HepG2 (cell line): ENCODE measurements around the gene SPINK5.

Experiments used
- BHLHE40 ChIP-seq: IDR thresholded peaks from 2 replicates; pipeline ENCODE4 v1.6.1; 2011; ENCODE audit warnings: low read length, improper control_type of control experiment
- JUN ChIP-seq: sonication (generic); formaldehyde crosslinking; IDR thresholded peaks from 2 replicates; pipeline ENCODE4 v1.4.0; 2020; ENCODE audit warnings: mild to moderate bottlenecking, missing genetic modification reagents
- NR3C1 ChIP-seq: sonication (generic); formaldehyde crosslinking; IDR thresholded peaks from 2 replicates; pipeline ENCODE4 v1.4.0; 2020; ENCODE audit warnings: missing genetic modification reagents
- TCF12 ChIP-seq, 2 experiments: fragments of 450-650 bp in 1 of 2; sonication (generic) in 1 of 2; formaldehyde crosslinking in 1 of 2; IDR thresholded peaks; 2 replicates each; pipeline versions ENCODE4 v1.6.1 to v1.8.0; 2017 to 2022; ENCODE audit warnings: antibody characterized with exemption in 1 of 2, mild to moderate bottlenecking in 1 of 2, missing genetic modification reagents in 1 of 2, moderate library complexity in 1 of 2
- ZNF3 ChIP-seq: IDR thresholded peaks from 2 replicates; pipeline ENCODE4 v1.7.0; 2017; ENCODE audit warnings: inconsistent platforms
- ZNF350 ChIP-seq: sonication (generic); formaldehyde crosslinking; IDR thresholded peaks from 2 replicates; pipeline ENCODE4 v1.4.0; 2020; ENCODE audit warnings: mild to moderate bottlenecking, low read depth, missing genetic modification reagents, borderline replicate concordance
- ZNF501 ChIP-seq: sonication (generic); formaldehyde crosslinking; IDR thresholded peaks from 2 replicates; pipeline ENCODE4 v1.5.1; 2020; ENCODE audit warnings: mild to moderate bottlenecking, moderate library complexity, missing genetic modification reagents
- TF ChIP-seq, protein P1 (sequence below): sonication (generic); formaldehyde crosslinking; IDR thresholded peaks from 2 replicates; pipeline ENCODE4 v1.5.0; 2020; ENCODE audit warnings: mild to moderate bottlenecking, missing genetic modification reagents, moderate library complexity
- TF ChIP-seq, protein P2 (sequence below), 2 experiments: IDR thresholded peaks; 2 replicates each; pipeline ENCODE4 v1.6.1; 2011 to 2012; ENCODE audit warnings: low read length in 2 of 2, borderline replicate concordance in 1 of 2, low read depth in 1 of 2, mild to moderate bottlenecking in 1 of 2, moderate library complexity in 1 of 2
- TF ChIP-seq, protein P3 (sequence below): sonication (generic); formaldehyde crosslinking; conservative IDR thresholded peaks from 2 replicates; pipeline ENCODE4 v1.4.0; 2020; ENCODE audit warnings: missing genetic modification reagents
- TF ChIP-seq, protein P4 (sequence below): sonication (generic); formaldehyde crosslinking; IDR thresholded peaks from 2 replicates; pipeline ENCODE4 v1.5.0; 2020; ENCODE audit warnings: missing genetic modification reagents, mild to moderate bottlenecking, borderline replicate concordance
- TF ChIP-seq, protein P5 (sequence below): sonication (generic); formaldehyde crosslinking; IDR thresholded peaks from 2 replicates; pipeline ENCODE4 v1.4.0; 2020; ENCODE audit warnings: missing genetic modification reagents, borderline replicate concordance

DNA sequence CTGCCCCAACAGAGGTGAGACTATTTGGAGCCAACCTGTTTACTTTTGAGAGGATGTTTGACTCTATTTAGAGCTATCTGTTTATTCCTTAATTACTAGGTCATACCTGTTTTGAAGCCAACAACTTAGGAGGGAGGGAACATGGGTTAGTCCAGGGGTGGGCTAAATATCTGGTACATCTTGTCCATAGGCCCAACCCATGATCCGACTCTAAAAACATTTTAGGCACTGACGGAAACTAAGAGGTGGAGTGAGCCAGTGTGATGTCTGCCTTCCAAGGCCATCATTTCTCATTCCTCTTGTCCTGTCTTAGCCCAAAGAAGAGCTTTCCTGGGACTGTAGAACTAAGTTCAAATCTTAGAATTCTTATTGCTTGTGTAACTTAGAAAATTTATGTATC lies 8.4 kb downstream of the SPINK5 start:
- TF ChIP-seq, protein P1, sequence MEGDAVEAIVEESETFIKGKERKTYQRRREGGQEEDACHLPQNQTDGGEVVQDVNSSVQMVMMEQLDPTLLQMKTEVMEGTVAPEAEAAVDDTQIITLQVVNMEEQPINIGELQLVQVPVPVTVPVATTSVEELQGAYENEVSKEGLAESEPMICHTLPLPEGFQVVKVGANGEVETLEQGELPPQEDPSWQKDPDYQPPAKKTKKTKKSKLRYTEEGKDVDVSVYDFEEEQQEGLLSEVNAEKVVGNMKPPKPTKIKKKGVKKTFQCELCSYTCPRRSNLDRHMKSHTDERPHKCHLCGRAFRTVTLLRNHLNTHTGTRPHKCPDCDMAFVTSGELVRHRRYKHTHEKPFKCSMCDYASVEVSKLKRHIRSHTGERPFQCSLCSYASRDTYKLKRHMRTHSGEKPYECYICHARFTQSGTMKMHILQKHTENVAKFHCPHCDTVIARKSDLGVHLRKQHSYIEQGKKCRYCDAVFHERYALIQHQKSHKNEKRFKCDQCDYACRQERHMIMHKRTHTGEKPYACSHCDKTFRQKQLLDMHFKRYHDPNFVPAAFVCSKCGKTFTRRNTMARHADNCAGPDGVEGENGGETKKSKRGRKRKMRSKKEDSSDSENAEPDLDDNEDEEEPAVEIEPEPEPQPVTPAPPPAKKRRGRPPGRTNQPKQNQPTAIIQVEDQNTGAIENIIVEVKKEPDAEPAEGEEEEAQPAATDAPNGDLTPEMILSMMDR (CRISPR knock-in tag): no peak
- TF ChIP-seq TCF12 (IDR thresholded peaks at IDR 0.05) (no peak), TCF12 (CRISPR knock-in tag; IDR thresholded peaks at IDR 0.05) (no peak), NR3C1 (CRISPR knock-in tag) (no peak), ZNF350 (CRISPR knock-in tag) (no peak), ZNF501 (CRISPR knock-in tag) (no peak), JUN (CRISPR knock-in tag) (no peak), BHLHE40 (no peak), ZNF3 (CRISPR knock-in tag) (no peak)
- TF ChIP-seq, protein P2, sequence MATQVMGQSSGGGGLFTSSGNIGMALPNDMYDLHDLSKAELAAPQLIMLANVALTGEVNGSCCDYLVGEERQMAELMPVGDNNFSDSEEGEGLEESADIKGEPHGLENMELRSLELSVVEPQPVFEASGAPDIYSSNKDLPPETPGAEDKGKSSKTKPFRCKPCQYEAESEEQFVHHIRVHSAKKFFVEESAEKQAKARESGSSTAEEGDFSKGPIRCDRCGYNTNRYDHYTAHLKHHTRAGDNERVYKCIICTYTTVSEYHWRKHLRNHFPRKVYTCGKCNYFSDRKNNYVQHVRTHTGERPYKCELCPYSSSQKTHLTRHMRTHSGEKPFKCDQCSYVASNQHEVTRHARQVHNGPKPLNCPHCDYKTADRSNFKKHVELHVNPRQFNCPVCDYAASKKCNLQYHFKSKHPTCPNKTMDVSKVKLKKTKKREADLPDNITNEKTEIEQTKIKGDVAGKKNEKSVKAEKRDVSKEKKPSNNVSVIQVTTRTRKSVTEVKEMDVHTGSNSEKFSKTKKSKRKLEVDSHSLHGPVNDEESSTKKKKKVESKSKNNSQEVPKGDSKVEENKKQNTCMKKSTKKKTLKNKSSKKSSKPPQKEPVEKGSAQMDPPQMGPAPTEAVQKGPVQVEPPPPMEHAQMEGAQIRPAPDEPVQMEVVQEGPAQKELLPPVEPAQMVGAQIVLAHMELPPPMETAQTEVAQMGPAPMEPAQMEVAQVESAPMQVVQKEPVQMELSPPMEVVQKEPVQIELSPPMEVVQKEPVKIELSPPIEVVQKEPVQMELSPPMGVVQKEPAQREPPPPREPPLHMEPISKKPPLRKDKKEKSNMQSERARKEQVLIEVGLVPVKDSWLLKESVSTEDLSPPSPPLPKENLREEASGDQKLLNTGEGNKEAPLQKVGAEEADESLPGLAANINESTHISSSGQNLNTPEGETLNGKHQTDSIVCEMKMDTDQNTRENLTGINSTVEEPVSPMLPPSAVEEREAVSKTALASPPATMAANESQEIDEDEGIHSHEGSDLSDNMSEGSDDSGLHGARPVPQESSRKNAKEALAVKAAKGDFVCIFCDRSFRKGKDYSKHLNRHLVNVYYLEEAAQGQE (IDR thresholded peaks at IDR 0.05; ENCODE audit: borderline replicate concordance in 1 of 2, low read depth in 1 of 2, low read length in 2 of 2): no peak
- TF ChIP-seq, protein P3, sequence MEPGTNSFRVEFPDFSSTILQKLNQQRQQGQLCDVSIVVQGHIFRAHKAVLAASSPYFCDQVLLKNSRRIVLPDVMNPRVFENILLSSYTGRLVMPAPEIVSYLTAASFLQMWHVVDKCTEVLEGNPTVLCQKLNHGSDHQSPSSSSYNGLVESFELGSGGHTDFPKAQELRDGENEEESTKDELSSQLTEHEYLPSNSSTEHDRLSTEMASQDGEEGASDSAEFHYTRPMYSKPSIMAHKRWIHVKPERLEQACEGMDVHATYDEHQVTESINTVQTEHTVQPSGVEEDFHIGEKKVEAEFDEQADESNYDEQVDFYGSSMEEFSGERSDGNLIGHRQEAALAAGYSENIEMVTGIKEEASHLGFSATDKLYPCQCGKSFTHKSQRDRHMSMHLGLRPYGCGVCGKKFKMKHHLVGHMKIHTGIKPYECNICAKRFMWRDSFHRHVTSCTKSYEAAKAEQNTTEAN (CRISPR knock-in tag): no peak
- TF ChIP-seq, protein P4, sequence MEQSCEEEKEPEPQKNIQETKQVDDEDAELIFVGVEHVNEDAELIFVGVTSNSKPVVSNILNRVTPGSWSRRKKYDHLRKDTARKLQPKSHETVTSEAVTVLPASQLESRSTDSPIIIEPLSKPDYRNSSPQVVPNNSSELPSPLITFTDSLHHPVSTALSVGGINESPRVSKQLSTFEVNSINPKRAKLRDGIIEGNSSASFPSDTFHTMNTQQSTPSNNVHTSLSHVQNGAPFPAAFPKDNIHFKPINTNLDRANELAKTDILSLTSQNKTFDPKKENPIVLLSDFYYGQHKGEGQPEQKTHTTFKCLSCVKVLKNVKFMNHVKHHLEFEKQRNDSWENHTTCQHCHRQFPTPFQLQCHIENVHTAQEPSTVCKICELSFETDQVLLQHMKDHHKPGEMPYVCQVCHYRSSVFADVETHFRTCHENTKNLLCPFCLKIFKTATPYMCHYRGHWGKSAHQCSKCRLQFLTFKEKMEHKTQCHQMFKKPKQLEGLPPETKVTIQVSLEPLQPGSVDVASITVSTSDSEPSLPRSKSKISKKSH (CRISPR knock-in tag): no peak
- TF ChIP-seq, protein P5, sequence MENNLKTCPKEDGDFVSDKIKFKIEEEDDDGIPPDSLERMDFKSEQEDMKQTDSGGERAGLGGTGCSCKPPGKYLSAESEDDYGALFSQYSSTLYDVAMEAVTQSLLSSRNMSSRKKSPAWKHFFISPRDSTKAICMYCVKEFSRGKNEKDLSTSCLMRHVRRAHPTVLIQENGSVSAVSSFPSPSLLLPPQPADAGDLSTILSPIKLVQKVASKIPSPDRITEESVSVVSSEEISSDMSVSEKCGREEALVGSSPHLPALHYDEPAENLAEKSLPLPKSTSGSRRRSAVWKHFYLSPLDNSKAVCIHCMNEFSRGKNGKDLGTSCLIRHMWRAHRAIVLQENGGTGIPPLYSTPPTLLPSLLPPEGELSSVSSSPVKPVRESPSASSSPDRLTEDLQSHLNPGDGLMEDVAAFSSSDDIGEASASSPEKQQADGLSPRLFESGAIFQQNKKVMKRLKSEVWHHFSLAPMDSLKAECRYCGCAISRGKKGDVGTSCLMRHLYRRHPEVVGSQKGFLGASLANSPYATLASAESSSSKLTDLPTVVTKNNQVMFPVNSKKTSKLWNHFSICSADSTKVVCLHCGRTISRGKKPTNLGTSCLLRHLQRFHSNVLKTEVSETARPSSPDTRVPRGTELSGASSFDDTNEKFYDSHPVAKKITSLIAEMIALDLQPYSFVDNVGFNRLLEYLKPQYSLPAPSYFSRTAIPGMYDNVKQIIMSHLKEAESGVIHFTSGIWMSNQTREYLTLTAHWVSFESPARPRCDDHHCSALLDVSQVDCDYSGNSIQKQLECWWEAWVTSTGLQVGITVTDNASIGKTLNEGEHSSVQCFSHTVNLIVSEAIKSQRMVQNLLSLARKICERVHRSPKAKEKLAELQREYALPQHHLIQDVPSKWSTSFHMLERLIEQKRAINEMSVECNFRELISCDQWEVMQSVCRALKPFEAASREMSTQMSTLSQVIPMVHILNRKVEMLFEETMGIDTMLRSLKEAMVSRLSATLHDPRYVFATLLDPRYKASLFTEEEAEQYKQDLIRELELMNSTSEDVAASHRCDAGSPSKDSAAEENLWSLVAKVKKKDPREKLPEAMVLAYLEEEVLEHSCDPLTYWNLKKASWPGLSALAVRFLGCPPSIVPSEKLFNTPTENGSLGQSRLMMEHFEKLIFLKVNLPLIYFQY (CRISPR knock-in tag): no peak
